Mesothelial cell of epicardium (in vitro differentiated cells): ENCODE measurements around the gene PIP4K2B. TPM values are rescaled to one million over a fixed set of nuclear protein-coding genes. Genes with fewer than 3 reads are reported as not detected.
"Not testable (repeated sequence)": the region's sequence is repeated elsewhere in the genome, so short reads cannot be mapped to it uniquely, and the experiment has no call there.

Source experiments
- DNase-seq, 2 experiments: peaks; one replicate each; pipeline ENCODE4 v3.0.0; 2021; ENCODE audit warnings: low spot score in 2 of 2; ENCODE audit not compliant: unreplicated experiment in 2 of 2
- H3K27ac Mint-ChIP-seq: 2 replicates; pipeline ENCODE4 v1.8.0; 2021; ENCODE audit warnings: mixed read lengths
- H3K27me3 Mint-ChIP-seq: 2 replicates; pipeline ENCODE4 v1.8.0; 2021; ENCODE audit warnings: low read depth, mixed read lengths
- H3K36me3 Mint-ChIP-seq: 2 replicates; pipeline ENCODE4 v1.8.0; 2021; ENCODE audit warnings: mixed read lengths
- H3K4me1 Mint-ChIP-seq: 2 replicates; pipeline ENCODE4 v1.8.0; 2021; ENCODE audit warnings: mixed read lengths
- H3K4me3 Mint-ChIP-seq: 2 replicates; pipeline ENCODE4 v1.8.0; 2021; ENCODE audit warnings: mild to moderate bottlenecking, moderate library complexity, mixed read lengths
- H3K9me3 Mint-ChIP-seq: 2 replicates; pipeline ENCODE4 v1.8.0; 2021; ENCODE audit warnings: mixed read lengths
- CTCF ChIP-seq: fragments of 200-600 bp; sonication (generic); IDR thresholded peaks from one replicate; pipeline ENCODE4 v1.5.0; 2021; ENCODE audit warnings: antibody characterized with exemption; ENCODE audit not compliant: unreplicated experiment
- total RNA-seq: library from RNA; stranded (reverse); gene quantifications from 3 replicates; pipeline ENCODE4 v1.2.1, GENCODE V29; 2021

Gene PIP4K2B
- total RNA-seq, 1 donor from 2014 or later: 81.1 TPM

- Mint-ChIP-seq H3K4me1 (peaks cover 7% of the 10 kb centered on the region), H3K4me3 (no peak overlapping the region), H3K27me3 (no peaks in the 10 kb centered on the region), H3K27ac (no peak overlapping the region), H3K9me3 (no peaks in the 10 kb centered on the region), H3K36me3 (peaks cover 2% of the 10 kb centered on the region)
- no peak for TF ChIP-seq CTCF
- DNase-seq: no peak
Measured at GRCh38 chr17:38728290-38728831, 71.0 kb downstream of the PIP4K2B start.

GRCh38 chr17:38727736-38728135 lies 71.6 kb downstream of the PIP4K2B start:
- Mint-ChIP-seq H3K4me3 (no peak overlapping the region), H3K27ac (no peak overlapping the region)

GRCh38 chr17:38726145-38726544 lies 73.2 kb downstream of the PIP4K2B start:
- not testable (repeated sequence) for H3K9me3 Mint-ChIP-seq, H3K36me3 Mint-ChIP-seq, H3K4me3 Mint-ChIP-seq, H3K27ac Mint-ChIP-seq, H3K27me3 Mint-ChIP-seq, DNase-seq, H3K4me1 Mint-ChIP-seq

More at GRCh38 chr17:38727736-38728135, 71.6 kb downstream of the PIP4K2B start:
- no peak for TF ChIP-seq CTCF
- H3K9me3 Mint-ChIP-seq: no peaks in the 10 kb centered on the region
- H3K4me1 Mint-ChIP-seq: peaks cover 7% of the 10 kb centered on the region
- no peak for DNase-seq
- no peaks in the 10 kb centered on the region for H3K27me3 Mint-ChIP-seq
- no peaks in the 10 kb centered on the region for H3K36me3 Mint-ChIP-seq

GRCh38 chr17:38725066-38725465 lies 74.3 kb downstream of the PIP4K2B start:
- peaks cover 7% of the 10 kb centered on the region for H3K4me1 Mint-ChIP-seq
- no peak for TF ChIP-seq CTCF
- no peak overlapping the region for H3K4me3 Mint-ChIP-seq
- no peaks in the 10 kb centered on the region for H3K27me3 Mint-ChIP-seq
- no peak overlapping the region for H3K27ac Mint-ChIP-seq
- peaks cover 8% of the 10 kb centered on the region for H3K36me3 Mint-ChIP-seq
- DNase-seq: no peak
- H3K9me3 Mint-ChIP-seq: no peaks in the 10 kb centered on the region

GRCh38 chr17:38724337-38724988 lies 74.9 kb downstream of the PIP4K2B start:
- H3K27me3 Mint-ChIP-seq: no peaks in the 10 kb centered on the region
- H3K4me3 Mint-ChIP-seq: no peak overlapping the region
- no peak for TF ChIP-seq CTCF
- DNase-seq: no peak
- H3K27ac Mint-ChIP-seq: no peak overlapping the region
- peaks cover 8% of the 10 kb centered on the region for H3K36me3 Mint-ChIP-seq
- no peaks in the 10 kb centered on the region for H3K9me3 Mint-ChIP-seq
- peaks cover 8% of the 10 kb centered on the region for H3K4me1 Mint-ChIP-seq

GRCh38 chr17:38721802-38722201 lies 77.6 kb downstream of the PIP4K2B start:
- H3K36me3 Mint-ChIP-seq: peaks cover 13% of the 10 kb centered on the region
- no peak overlapping the region for H3K27ac Mint-ChIP-seq
- no peak for TF ChIP-seq CTCF
- H3K27me3 Mint-ChIP-seq: no peaks in the 10 kb centered on the region
- H3K4me1 Mint-ChIP-seq: peaks cover 18% of the 10 kb centered on the region
- H3K9me3 Mint-ChIP-seq: no peaks in the 10 kb centered on the region
- no peak for DNase-seq
- H3K4me3 Mint-ChIP-seq: no peak overlapping the region
